Stimulated activated naive CD8-positive, alpha-beta T cell treated with anti-CD3 and anti-CD28 coated beads, Interleukin-15, Interleukin-2, amounts not matched to agents 100 ng/mL and 50 ng/mL, for 24 hours (primary cell): Measurements from ENCODE around the gene SIAH2.

Experiments used
- H3K27ac Mint-ChIP-seq: one replicate; pipeline ENCODE4 v1.8.0; 2021; ENCODE audit warnings: mild to moderate bottlenecking, mixed read lengths
- H3K27me3 Mint-ChIP-seq: one replicate; pipeline ENCODE4 v1.8.0; 2021; ENCODE audit warnings: mixed read lengths
- H3K36me3 Mint-ChIP-seq: one replicate; pipeline ENCODE4 v1.8.0; 2021; ENCODE audit warnings: low read depth, mixed read lengths
- H3K4me1 Mint-ChIP-seq: one replicate; pipeline ENCODE4 v1.8.0; 2021; ENCODE audit warnings: low read depth, mixed read lengths
- H3K4me3 Mint-ChIP-seq: one replicate; pipeline ENCODE4 v1.8.0; 2021; ENCODE audit warnings: mild to moderate bottlenecking, mixed read lengths
- H3K9me3 Mint-ChIP-seq: one replicate; pipeline ENCODE4 v1.8.0; 2021; ENCODE audit warnings: mixed read lengths

SIAH2 gene

GRCh38 chr3:150710097-150710496 is 52.9 kb downstream of the SIAH2 start:
- Mint-ChIP-seq H3K36me3 (peaks cover 34% of the 10 kb centered on the region), H3K9me3 (peaks cover 11% of the 10 kb centered on the region), H3K27me3 (no peaks in the 10 kb centered on the region), H3K4me1 (peaks cover 12% of the 10 kb centered on the region), H3K4me3 (no peak overlapping the region), H3K27ac (peak overlapping the region; percentile 26)

GRCh38 chr3:150703756-150704344 is 59.1 kb downstream of the SIAH2 start, which contains the start of gene ERICH6:
Gene ERICH6 (minus strand): TSS chr3:150703920. CDS start chr3:150703898, 22 bp downstream.
- Mint-ChIP-seq H3K4me1 (peaks cover 36% of the 10 kb centered on the region), H3K27me3 (peaks cover 3% of the 10 kb centered on the region), H3K9me3 (no peaks in the 10 kb centered on the region), H3K4me3 (peak within 1 kb of the TSS; percentile 90), H3K36me3 (peaks cover 12% of the 10 kb centered on the region), H3K27ac (peak within 1 kb of the TSS; percentile 92)

GRCh38 chr3:150703299-150703755 is 59.6 kb downstream of the SIAH2 start:
- peaks cover 12% of the 10 kb centered on the region for H3K36me3 Mint-ChIP-seq
- peak overlapping the region; percentile 90 for H3K4me3 Mint-ChIP-seq
- H3K27me3 Mint-ChIP-seq, result peaks cover 3% of the 10 kb centered on the region
- peak overlapping the region; percentile 92 for H3K27ac Mint-ChIP-seq
- H3K9me3 Mint-ChIP-seq, result no peaks in the 10 kb centered on the region
- peaks cover 36% of the 10 kb centered on the region for H3K4me1 Mint-ChIP-seq

- Mint-ChIP-seq H3K9me3 (no peaks in the 10 kb centered on the region), H3K27me3 (peaks cover 3% of the 10 kb centered on the region), H3K4me1 (peaks cover 24% of the 10 kb centered on the region), H3K4me3 (no peak overlapping the region), H3K27ac (no peak overlapping the region), H3K36me3 (no peaks in the 10 kb centered on the region)
Measured at GRCh38 chr3:150699068-150699639, 63.8 kb downstream of the SIAH2 start.

- peaks cover 3% of the 10 kb centered on the region for H3K27me3 Mint-ChIP-seq
Measured at GRCh38 chr3:150697646-150698045, 65.3 kb downstream of the SIAH2 start.

GRCh38 chr3:150691414-150692040 is 71.4 kb downstream of the SIAH2 start:
- Mint-ChIP-seq H3K4me1 (no peaks in the 10 kb centered on the region), H3K27me3 (no peaks in the 10 kb centered on the region), H3K36me3 (peaks cover 3% of the 10 kb centered on the region), H3K9me3 (peaks cover 4% of the 10 kb centered on the region), H3K27ac (no peak overlapping the region), H3K4me3 (no peak overlapping the region)

More at GRCh38 chr3:150697646-150698045, 65.3 kb downstream of the SIAH2 start:
- H3K9me3 Mint-ChIP-seq, result peaks cover 4% of the 10 kb centered on the region
- H3K27ac Mint-ChIP-seq, result no peak overlapping the region
- peaks cover 13% of the 10 kb centered on the region for H3K4me1 Mint-ChIP-seq
- H3K36me3 Mint-ChIP-seq, result no peaks in the 10 kb centered on the region
- no peak overlapping the region for H3K4me3 Mint-ChIP-seq
